Measurements from ENCODE around the gene GNAT3. TPM values are rescaled to one million over a fixed set of nuclear protein-coding genes. Genes with fewer than 3 reads are reported as not detected.

The GNAT3 gene
- total RNA-seq, 1 experiment from 2014 or later, result not detected

GRCh38 chr7:80476035-80476434, 35.8 kb downstream of the GNAT3 start:
- intact Hi-C loops (cut with micrococcal nuclease; ENCODE audit: unreplicated experiment), result no loop called here
- CTCF ChIA-PET, result no interaction called here
- TF ChIP-seq EZH2 (IDR thresholded peaks at IDR 0.05; ENCODE audit: borderline replicate concordance, low read depth, low read length, poor library complexity, severe bottlenecking) (no peak), CTCF (conservative IDR thresholded peaks at IDR 0.05; ENCODE audit: low read depth, low read length) (no peak)

GRCh38 chr7:80475383-80475782, 36.5 kb downstream of the GNAT3 start:
- Histone ChIP-seq H3K36me3 (ENCODE audit: insufficient read depth, low read length, poor library complexity, severe bottlenecking) (no peaks in the 10 kb centered on the region), H3K4me3 (ENCODE audit: low read depth, low read length, poor library complexity, severe bottlenecking) (no peak overlapping the region), H3K4me1 (ENCODE audit: insufficient read depth, low read length, poor library complexity, severe bottlenecking) (no peaks in the 10 kb centered on the region), H3K27ac (ENCODE audit: low read depth, low read length, poor library complexity, severe bottlenecking) (no peak overlapping the region), H3K27me3 (replicated peaks; ENCODE audit: insufficient read depth, low read depth, low read length, poor library complexity) (no peaks in the 10 kb centered on the region), H3K9me3 (ENCODE audit: low read depth, low read length, poor library complexity, severe bottlenecking) (no peaks in the 10 kb centered on the region)
- intact Hi-C loops (cut with micrococcal nuclease; ENCODE audit: unreplicated experiment), result no loop called here
- CTCF ChIA-PET, result no interaction called here
- TF ChIP-seq CTCF (conservative IDR thresholded peaks at IDR 0.05; ENCODE audit: low read depth, low read length) (no peak), EZH2 (IDR thresholded peaks at IDR 0.05; ENCODE audit: borderline replicate concordance, low read depth, low read length, poor library complexity, severe bottlenecking) (no peak)
- POLR2A ChIA-PET (ENCODE audit: low non-redundant PET), result no interaction called here
- no peak for DNase-seq (ENCODE audit: low spot score)
- BruUV-seq (replicated peaks), result no TSS peak

More at GRCh38 chr7:80476035-80476434, 35.8 kb downstream of the GNAT3 start:
- Histone ChIP-seq H3K9me3 (ENCODE audit: low read depth, low read length, poor library complexity, severe bottlenecking) (no peaks in the 10 kb centered on the region), H3K27me3 (replicated peaks; ENCODE audit: insufficient read depth, low read depth, low read length, poor library complexity) (no peaks in the 10 kb centered on the region), H3K36me3 (ENCODE audit: insufficient read depth, low read length, poor library complexity, severe bottlenecking) (no peaks in the 10 kb centered on the region), H3K4me3 (ENCODE audit: low read depth, low read length, poor library complexity, severe bottlenecking) (no peak overlapping the region), H3K4me1 (ENCODE audit: insufficient read depth, low read length, poor library complexity, severe bottlenecking) (no peaks in the 10 kb centered on the region), H3K27ac (ENCODE audit: low read depth, low read length, poor library complexity, severe bottlenecking) (no peak overlapping the region)
- POLR2A ChIA-PET (ENCODE audit: low non-redundant PET), result no interaction called here
- DNase-seq (ENCODE audit: low spot score), result no peak
- no TSS peak for BruUV-seq (replicated peaks)

- Histone ChIP-seq H3K4me3 (ENCODE audit: low read depth, low read length, poor library complexity, severe bottlenecking) (no peak overlapping the region), H3K4me1 (ENCODE audit: insufficient read depth, low read length, poor library complexity, severe bottlenecking) (no peaks in the 10 kb centered on the region), H3K36me3 (ENCODE audit: insufficient read depth, low read length, poor library complexity, severe bottlenecking) (no peaks in the 10 kb centered on the region), H3K27ac (ENCODE audit: low read depth, low read length, poor library complexity, severe bottlenecking) (no peak overlapping the region), H3K27me3 (replicated peaks; ENCODE audit: insufficient read depth, low read depth, low read length, poor library complexity) (no peaks in the 10 kb centered on the region), H3K9me3 (ENCODE audit: low read depth, low read length, poor library complexity, severe bottlenecking) (no peaks in the 10 kb centered on the region)
- ChIA-PET POLR2A (ENCODE audit: low non-redundant PET) (no interaction called here), CTCF (no interaction called here)
- BruUV-seq (replicated peaks), result no TSS peak
- TF ChIP-seq EZH2 (IDR thresholded peaks at IDR 0.05; ENCODE audit: borderline replicate concordance, low read depth, low read length, poor library complexity, severe bottlenecking) (no peak), CTCF (conservative IDR thresholded peaks at IDR 0.05; ENCODE audit: low read depth, low read length) (no peak)
- DNase-seq (ENCODE audit: low spot score), result no peak
- intact Hi-C loops (cut with micrococcal nuclease; ENCODE audit: unreplicated experiment), result loop anchor here (5.0 kb wide), 1 partner anchor 169 kb away; no protein-coding TSS in a partner anchor
These were observed 38.1 kb downstream of the GNAT3 start for GRCh38 chr7:80473751-80474150.

Data from A673 (cell line).